Renal cortex interstitium (tissue), 11 donors: Measurements from ENCODE around the gene OVOL2. TPM values are rescaled to one million over a fixed set of nuclear protein-coding genes. Genes with fewer than 3 reads are reported as not detected.
"Not testable (repeated sequence)": the region's sequence is repeated elsewhere in the genome, so short reads cannot be mapped to it uniquely, and the experiment has no call there.

Source experiments
- DNase-seq, 11 donors: peaks; one replicate each; pipeline ENCODE4 v3.0.0-alpha.2; 2013; ENCODE audit warnings: low read depth in 9 of 11, low spot score in 4 of 11; ENCODE audit errors: extremely low read depth in 1 of 11
- polyA plus RNA-seq, 3 donors: library from polyadenylated mRNA; unstranded; fragments of 120-200 nt; gene quantifications; one replicate each; pipeline ENCODE4 v1.2.1, GENCODE V29; 2013; ENCODE audit not compliant: insufficient read length in 3 of 3

Gene OVOL2
- polyA plus RNA-seq, 3 donors: 0.65 to 1.5 (median 1.2) TPM

DNA sequence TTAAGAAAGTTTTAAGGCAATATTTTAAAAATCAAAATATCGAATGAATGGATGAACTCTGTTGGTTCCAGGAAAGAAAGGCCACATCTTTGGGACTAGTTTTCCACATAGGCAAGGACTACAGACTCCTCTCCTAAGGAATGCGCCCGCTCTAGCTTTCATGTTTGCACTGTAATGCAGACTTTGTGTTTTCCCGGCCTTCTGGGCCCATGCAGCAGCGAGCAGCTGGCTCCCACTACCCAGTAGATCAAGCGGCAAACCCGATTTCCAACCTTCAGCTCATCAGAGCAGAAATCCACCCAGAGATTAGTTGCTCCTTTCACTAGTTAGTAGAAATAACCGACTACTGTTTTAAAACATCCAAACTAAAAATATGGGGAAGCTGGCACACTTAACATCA is 27.7 kb downstream of the OVOL2 start:
- no peak for DNase-seq

DNA sequence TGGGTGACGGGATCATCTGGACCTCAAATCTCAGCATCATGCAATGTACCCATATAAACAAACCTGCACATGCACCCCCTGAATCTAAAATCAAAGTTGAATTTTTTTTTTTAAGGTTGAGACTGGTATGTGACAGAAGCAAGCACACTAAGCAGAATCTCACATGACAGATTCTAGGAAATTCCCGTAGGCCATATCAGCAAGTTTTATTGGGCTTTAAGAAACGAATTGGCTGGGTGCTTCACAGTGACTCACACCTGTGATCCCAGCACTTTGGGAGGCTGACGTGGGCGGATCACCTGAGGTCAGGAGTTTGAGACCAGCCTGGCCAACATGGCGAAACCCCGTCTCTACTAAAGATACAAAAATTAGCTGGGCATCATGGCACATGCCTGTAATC is 30.7 kb downstream of the OVOL2 start:
- DNase-seq: not testable (repeated sequence)

DNA sequence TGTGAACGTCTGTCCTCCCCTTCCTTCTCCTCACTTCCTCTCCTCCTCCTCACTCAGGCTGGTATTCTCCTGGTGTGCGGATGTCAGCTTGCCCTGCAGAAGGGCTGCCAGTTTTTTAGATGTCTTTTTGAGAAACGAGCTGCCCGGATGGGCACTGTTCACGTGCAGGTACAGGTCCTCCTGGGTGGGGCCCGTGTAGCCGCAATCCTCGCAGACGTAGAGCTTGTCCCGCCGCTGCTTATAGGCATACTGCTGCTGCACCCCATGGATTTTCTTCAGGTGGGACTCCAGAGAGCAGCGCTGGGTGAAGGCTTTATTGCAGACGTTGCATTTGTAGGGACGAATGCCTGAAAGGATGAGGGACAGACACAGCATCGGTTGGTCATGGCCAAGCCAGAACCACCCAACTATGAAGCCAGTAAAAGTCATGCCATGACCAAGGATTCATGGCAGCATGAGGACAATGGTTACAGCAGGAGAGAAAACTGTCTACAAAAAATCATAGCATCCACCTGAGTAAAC is 33.0 kb downstream of the OVOL2 start:
- DNase-seq: no peak

DNA sequence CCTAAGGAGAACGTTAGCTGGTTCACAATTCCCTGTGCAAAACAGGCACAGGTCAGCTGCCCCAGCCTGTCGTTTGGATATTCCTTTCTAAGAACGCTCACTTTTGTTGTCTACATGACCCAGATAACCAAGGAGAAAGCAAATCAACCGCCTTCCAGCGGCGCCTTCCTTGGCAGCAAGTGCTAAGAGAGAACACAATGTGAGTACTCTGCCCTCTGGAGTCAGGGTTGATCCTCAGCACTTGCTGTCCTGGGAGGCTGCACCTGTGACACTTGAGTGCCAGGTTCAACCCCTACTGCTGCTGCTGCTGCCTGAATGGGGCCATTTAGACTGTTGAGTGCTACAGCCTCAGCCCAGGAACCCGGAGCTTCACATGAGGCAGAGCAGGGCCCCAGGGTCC is 36.8 kb downstream of the OVOL2 start:
- DNase-seq: no peak

DNA sequence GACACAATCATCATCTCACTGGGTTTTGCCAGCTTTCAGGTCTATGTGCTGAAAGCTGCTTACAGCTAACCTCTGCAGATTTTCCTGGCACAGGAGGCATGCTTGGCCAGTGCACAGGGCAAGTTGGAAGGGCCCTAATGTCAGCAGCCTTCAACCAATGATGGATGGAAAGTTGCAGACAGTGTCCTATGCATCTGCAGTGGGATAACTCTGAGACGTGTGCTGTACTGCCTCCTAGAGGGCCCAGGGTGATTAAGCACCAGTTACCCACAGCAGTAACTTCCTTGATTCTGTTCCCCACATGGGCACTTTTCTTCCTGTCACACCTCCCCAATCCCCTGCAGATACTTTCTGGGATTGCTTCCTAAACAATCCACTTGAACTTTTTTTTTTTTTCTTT is 38.6 kb downstream of the OVOL2 start:
- DNase-seq: no peak

DNA sequence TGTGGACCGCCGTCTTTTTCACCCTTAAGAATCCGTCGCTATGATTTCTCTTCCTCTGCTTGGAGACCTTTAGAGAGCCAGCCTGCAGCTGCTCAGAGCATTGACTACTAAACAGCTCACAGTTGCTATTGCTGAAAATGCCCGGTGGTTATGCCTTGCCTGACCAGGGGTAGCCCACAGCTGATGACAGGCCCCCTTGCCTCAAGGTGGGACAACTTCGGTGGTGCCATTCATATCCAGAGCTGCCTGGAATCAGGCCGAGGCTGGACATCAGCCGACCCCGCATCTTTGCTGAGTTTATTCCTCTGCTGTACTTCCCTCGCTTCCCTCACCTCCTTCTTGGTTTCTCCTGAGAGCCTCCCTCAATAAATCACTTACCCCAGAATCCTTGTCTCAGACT is 39.6 kb downstream of the OVOL2 start:
- DNase-seq: no peak

DNA sequence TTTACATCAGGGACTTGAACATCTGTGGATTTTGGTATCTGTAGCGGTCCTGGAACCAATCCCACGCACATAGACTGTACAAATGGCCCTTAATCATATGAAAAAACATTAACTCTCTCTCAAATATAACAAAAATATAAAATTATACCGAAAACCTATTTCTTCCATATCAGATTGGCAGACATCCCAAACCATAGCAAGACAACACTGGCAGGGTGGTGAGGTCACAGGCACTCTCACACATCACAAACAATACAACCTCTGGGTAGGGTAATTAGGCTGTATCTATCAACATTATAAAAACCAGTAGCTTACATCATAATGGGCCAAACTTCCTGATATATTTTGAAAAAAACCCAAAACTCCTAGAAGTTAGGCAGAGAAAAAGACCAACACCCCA is 40.9 kb downstream of the OVOL2 start:
- no peak for DNase-seq

DNA sequence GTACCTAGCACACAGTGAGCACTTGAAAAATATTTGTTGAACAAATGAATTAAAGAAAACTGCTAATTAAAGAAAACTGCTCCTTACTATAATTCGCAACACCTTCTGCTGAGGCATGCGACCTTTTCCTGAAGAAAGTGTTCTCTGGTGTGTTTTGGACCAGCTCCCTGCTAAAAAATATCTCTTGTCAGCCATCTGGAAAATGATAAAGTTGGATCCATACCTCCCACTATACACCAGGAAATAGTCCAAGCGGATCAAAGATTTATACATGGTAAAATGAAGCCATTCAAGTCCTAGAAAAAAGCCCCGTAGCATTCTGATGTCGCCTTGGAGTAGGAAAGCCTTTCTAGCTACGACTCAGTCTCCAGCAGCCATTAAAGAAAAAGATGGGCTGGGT is 43.3 kb downstream of the OVOL2 start:
- no peak for DNase-seq

DNA sequence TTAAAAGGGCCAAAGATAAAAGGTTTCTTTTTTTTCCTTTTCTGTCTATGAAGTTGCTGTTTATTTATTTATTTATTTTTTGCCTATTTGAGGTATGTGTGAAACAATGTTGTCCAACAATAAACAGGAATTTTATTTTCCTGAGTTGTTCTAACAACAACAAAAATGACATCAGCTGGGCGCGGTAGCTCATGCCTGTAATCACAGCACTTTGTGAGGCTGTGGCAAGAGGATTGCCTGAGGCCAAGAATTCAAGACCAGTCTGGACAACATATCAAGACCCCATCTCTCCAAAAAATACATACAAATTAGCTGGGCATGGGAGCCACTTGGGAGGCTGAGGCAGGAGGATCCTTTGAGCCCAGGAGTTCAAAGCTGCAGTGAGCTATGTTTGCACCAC is 44.8 kb downstream of the OVOL2 start:
- no peak for DNase-seq

DNA sequence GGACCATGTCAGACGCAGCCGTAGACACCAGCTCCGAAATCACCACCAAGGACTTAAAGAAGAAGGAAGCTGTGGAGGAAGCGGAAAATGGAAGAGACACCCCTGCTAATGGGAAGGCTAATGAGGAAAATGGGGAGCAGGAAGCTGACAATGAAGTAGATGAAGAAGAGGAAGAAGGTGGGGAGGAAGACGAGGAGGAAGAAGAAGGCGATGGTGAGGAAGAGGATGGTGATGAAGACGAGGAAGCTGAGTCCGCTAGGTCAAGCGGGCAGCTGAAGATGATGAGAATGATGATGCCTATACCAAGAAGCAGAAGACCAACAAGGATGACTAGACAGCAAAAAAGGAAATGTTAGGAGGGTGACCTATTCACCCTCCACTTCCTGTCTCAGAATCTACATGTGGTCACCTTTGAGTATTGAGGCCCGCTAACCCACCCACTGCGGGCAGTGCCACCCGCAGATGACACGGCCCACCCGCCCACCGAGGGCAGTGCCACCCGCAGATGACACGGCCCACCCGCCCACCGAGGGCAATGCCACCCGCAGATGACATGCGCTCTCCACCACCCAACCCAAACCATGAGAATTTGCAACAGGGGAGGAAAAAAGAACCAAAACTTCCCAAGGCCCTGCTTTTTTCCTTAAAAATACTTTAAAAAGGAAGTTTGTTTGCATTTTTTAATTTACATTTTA is 45.6 kb downstream of the OVOL2 start:
- DNase-seq: no peak

DNA sequence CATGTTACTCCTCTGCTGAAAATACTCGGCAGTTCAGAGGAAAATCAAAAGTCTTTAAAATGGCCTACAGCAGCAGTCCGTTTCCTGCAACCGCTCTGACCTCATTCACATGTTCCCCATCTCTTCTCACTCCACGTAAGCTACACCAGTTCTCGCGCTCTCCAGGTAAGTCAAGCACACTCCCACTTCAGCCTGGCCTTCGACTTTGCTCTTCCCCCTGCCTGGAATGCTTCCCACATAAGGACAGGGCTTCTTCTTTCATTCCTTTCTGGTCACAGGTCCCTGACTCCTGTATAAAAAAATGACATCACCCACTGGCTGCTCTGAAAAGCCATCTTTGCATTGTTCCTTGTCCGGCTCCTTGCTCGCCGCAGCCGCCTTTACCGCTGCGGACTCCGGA is 46.2 kb downstream of the OVOL2 start:
- no peak for DNase-seq

DNA sequence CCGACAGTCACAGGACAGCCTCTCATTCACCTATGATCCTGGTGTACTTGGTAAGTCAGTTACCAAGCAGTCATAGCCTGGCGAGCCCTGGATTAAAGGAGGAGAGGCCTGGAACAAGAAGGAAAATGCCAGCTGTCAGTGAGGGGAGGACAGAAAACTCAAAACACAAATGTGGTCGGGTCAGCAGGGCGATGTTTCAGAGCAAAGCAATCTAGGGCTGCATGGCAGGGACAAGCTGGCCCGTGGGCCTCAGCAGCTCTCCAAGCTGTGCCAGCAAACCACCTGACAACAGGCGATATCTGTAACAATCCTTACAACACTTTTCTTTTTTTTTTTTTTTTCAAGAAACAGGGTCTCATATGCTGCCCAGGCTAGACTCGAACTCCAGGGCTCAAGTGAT is 48.6 kb downstream of the OVOL2 start:
- DNase-seq: no peak

DNA sequence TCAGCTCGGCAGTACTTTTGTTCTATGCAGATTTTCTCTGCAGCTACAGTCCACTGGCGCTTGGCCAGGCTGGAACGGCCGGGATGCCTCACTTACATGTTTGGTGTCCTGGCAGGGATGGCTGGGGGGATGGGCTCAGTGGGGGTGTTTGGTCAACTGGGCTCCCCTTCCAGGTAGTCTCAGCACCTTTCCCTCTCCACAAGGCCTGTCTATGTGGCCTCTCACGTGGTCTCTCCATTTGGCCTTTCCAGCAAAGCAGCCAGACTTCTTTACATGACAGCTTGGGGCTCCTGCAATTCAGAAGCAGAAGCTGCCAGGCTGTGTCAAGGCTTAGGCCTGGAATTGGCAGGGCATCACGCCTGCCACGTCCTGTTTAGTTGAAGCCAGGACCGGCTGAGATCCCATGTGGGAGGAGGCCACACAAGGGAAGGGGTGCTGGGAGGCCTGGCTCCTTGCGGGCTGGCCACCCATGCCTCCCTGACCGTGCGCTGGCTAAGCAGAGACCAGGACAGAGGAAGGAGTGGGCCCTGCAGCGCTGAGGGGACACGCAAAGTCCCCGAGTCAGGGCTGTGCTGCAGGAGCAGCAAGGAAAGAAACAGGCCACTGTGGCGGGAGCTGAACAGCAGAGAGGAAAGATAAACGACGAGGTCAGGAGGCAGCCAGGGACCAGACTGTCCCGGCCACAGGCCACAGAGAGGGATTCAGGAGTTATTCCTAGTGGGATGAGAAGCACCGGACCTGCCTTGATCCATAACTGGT is 50.0 kb downstream of the OVOL2 start:
- no peak for DNase-seq

DNA sequence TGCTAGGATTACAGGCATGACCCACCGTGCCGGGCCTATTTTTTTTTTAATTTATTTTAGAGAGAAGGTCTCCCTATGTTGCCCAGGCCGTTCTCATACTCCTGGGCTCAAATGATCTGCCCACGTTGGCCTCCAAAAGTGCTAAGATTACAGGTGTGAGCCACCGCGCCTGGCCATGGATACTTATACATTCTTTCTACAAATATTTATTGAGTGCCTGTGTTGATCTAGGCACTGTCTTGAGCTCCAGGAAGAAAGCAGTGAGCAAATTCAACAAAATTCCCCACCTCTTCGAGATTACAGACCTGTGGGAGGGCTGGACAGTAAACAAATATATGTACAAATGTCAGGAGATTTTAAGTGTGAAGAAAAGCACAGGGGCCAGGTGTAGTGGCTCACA is 51.0 kb downstream of the OVOL2 start:
- no peak for DNase-seq

DNA sequence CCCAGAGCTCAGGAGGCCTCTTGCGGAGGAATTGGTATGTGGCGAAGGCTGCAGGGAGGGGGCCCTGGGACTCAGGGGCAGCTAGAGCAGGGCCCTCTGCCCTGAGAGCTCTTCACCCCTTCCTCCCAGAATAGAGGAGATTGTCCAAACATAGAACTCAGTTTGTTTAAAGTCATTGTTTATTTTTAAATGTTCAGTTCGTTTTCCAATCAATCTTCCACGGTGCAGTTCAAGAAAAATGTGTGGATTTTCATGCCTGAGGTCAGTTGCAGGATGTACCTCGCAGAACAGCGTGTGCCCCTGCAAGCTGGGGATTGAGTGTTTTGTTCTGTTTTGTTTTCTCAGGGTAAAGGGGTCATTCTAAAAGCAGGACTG is 51.7 kb downstream of the OVOL2 start:
- DNase-seq: no peak

DNA sequence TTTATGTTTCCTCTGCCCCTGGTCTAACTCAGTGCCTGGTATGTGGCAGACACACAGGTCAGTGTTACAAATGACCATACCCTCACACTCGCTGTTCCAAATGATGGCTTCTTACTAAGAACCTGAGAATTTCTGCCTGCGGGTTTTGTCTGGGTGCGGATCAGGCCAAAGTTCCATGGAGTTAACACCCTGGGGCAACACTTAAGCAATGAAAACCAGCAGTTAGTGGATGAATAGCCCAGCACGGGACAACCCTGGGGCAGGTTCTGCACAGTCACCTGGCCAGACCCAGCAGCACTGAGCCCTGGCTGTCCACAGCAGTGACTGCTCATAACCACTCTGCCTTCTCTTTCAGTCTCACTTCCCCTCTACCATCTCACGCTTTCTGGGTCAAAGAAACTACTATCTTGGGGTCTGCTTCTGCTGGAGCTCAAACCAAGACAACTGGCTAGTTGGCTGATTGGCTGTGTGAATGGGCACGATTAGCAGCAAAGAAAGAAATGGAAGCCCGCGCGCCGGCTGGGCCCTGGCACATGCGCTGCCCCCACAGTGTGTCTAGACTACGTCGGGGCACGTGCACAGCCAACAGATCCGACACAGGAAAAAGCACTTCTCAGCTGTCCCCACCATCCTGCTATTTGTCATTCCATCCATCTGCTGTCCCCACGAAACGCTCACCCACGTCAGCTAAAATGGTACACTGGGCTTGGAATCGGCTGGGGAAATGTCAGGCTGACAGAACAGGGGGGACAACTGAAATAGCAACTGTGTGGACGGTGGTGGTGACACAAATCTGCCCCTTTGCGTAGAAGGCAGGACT is 52.3 kb downstream of the OVOL2 start:
- DNase-seq: no peak

DNA sequence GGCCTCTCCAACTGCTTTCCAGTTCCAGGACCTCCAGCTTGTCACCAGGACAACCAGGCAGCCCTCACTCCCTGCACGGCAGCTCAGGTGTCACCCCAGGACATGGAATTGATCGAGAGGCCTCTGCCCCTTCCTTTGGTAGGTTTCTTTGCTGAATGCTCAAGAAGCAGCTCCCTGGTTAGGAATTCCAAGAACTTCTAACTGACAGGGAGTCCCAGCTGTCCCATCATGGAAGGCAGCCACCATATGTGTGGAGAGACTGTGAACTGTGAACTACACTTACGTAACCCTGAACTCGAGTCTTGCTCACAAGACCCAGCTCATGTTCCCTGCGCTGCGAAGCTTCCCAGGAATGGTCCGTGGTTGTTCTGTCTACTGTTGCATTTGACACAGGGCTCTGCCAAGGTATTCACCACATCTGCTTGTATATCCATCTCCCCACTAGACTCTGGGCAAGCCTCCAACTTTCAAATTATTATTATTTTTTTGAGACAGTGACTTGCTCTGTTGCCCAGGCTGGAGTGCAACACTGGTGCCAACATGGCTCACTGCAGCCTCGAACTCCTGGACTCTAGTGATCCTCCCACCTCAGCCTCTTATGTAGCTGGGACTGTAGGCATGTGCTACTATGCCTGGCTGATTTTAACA is 53.2 kb downstream of the OVOL2 start:
- no peak for DNase-seq

DNA sequence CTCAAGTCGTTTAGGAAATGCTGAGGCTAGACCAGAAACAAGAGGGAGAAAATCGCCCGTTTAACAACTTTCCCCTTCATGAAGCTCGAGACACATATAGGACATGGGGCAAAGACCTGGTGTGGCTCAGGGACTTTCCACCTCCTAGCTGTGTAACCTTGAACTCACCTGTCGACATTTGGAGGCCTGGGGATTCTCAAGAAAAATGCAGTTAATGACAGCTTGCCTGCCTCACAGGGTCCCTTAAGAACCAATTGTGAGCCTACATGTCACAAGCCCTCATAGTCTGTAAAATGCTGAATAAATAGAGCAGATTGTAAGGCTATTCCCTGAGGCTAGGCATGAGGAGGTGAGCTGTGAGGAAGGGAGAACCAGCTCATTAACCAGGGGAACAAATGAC is 53.8 kb downstream of the OVOL2 start:
- DNase-seq: no peak

DNA sequence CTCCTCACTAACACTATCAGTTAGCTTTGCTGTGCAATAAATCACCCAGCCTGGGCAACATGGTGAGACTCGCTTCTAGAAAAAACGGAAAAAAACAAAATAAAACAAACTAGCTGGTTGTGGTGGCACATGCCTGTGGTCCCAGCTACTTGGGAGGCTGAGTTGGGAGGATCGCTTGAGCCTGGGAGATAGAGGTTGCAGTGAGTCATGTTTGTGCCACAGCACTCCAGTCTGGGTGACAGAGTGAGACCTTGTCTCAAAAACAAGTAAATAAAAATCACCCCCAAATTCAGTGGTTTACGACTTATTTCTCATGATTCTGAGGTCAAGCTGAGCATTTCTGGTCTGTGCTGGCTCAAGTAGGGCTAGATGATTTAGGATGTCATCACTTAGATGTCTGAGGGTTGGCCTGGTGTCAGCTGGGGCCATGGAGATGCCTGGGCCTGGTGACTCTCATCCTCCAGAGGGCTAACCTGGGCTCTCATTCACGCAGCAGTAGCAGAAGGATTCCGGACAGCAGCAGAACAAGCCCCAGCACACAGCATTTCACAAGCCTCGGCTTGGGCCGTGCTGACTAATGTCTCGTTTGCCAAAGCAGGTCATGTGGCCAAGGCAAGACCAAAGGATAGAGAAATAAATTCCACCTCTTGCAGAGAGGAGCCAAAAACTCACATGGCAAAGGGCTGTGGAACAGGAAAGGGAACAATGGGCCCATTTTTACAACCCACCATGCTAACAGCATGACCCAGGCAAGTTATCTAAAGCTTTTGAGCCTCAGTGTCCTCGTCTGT is 56.4 kb downstream of the OVOL2 start:
- DNase-seq: no peak
